Memory B cell (primary cell): ENCODE results near the gene PPP2R5D.

Experiments
- ATAC-seq: fragments of 150-1000 bp; cut with Tn5 transposase; 2 replicates; pipeline ENCODE4 v1.10.0; 2021; ENCODE audit warnings: low read depth, mild to moderate bottlenecking, moderate library complexity
- DNase-seq, 2 donors: peaks; one replicate each; pipeline ENCODE4 v3.0.0; 2022; ENCODE audit warnings: low spot score in 2 of 2
- H3K27ac Mint-ChIP-seq: one replicate; pipeline ENCODE4 v1.8.0; 2022; ENCODE audit warnings: mild to moderate bottlenecking, moderate library complexity, mixed read lengths
- H3K27me3 Mint-ChIP-seq: one replicate; pipeline ENCODE4 v1.8.0; 2022; ENCODE audit warnings: mixed read lengths
- H3K36me3 Mint-ChIP-seq: one replicate; pipeline ENCODE4 v1.8.0; 2022; ENCODE audit warnings: mild to moderate bottlenecking, mixed read lengths
- H3K4me1 Mint-ChIP-seq: one replicate; pipeline ENCODE4 v1.8.0; 2022; ENCODE audit warnings: mixed read lengths
- H3K4me3 Mint-ChIP-seq: one replicate; pipeline ENCODE4 v1.8.0; 2022; ENCODE audit warnings: mild to moderate bottlenecking, moderate library complexity, mixed read lengths
- H3K9me3 Mint-ChIP-seq: one replicate; pipeline ENCODE4 v1.8.0; 2022; ENCODE audit warnings: mixed read lengths

Gene PPP2R5D

GRCh38 chr6:43054206-43054943 is 70.0 kb downstream of the PPP2R5D start:
- Mint-ChIP-seq H3K27ac (peak overlapping the region; percentile 96), H3K36me3 (peaks cover 13% of the 10 kb centered on the region), H3K4me1 (peaks cover 37% of the 10 kb centered on the region), H3K27me3 (no peaks in the 10 kb centered on the region), H3K4me3 (peak overlapping the region; percentile 97), H3K9me3 (no peaks in the 10 kb centered on the region)
- no peak for ATAC-seq
- DNase-seq, result no peak

GRCh38 chr6:43055966-43056365 is 71.6 kb downstream of the PPP2R5D start:
- peaks cover 3% of the 10 kb centered on the region for H3K36me3 Mint-ChIP-seq

GRCh38 chr6:43058531-43058930 is 74.2 kb downstream of the PPP2R5D start:
- Mint-ChIP-seq H3K4me1 (peaks cover 23% of the 10 kb centered on the region), H3K4me3 (peak overlapping the region; percentile 97), H3K27me3 (no peaks in the 10 kb centered on the region), H3K27ac (peak overlapping the region; percentile 98), H3K9me3 (no peaks in the 10 kb centered on the region), H3K36me3 (peaks cover 9% of the 10 kb centered on the region)
- no peak for ATAC-seq
- DNase-seq, result no peak

More at GRCh38 chr6:43055966-43056365, 71.6 kb downstream of the PPP2R5D start:
- no peak overlapping the region for H3K27ac Mint-ChIP-seq
- ATAC-seq, result no peak
- H3K4me1 Mint-ChIP-seq, result peaks cover 35% of the 10 kb centered on the region
- no peak for DNase-seq
- H3K9me3 Mint-ChIP-seq, result no peaks in the 10 kb centered on the region
- H3K4me3 Mint-ChIP-seq, result no peak overlapping the region
- H3K27me3 Mint-ChIP-seq, result no peaks in the 10 kb centered on the region

GRCh38 chr6:43059168-43060033 is 75.0 kb downstream of the PPP2R5D start, which contains the start of the genes KLC4 and MRPL2:
Gene KLC4 (plus strand): TSS chr6:43059631. CDS start chr6:43061336, 1,705 bp downstream.
Gene MRPL2 (minus strand): TSS chr6:43059434. CDS start chr6:43059381, 53 bp downstream.
- Mint-ChIP-seq H3K4me1 (peaks cover 16% of the 10 kb centered on the region), H3K27me3 (no peaks in the 10 kb centered on the region), H3K27ac (peak within 1 kb of the TSS; percentile 98), H3K4me3 (peak within 1 kb of the TSS; percentile 97), H3K36me3 (peaks cover 12% of the 10 kb centered on the region), H3K9me3 (no peaks in the 10 kb centered on the region)
- peak; percentile 93 to 95 for DNase-seq
- peak; percentile 95 for ATAC-seq

DNA sequence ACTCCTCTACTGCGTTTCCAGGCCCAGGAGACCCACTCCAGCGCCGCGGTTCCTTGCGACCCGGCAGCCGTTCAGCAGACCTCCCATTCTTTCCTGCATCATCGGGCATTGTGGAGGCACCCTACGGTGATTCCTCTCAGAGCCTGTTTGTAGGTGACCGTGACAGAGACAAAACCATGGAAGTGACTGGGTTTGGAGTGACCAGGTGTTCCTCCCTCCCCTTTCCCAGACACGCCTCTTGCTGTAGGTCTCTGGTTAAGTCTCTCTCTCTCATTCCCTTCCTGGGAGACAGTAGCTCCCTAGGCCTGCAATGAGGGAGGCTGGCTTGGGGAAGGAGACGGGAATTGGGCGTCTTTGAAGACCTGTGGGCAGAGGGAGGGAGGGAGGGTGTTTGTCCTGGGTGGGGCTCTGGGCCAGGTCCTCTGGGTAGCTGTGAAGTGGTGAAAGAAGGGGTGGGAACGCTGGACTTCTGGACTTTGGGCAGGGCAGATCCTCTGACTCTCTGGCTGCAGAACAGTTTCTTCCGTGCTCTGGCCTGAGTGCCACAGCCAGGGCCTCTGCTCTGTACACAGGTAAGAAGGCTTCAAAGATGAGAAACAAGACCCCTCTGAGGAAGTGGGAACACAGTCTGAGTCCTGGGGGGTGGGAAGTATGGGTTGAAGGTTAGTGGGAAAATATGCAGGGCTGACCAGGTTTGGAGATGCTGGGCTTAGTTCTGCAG is 75.8 kb downstream of the PPP2R5D start:
- H3K4me3 Mint-ChIP-seq, result peak overlapping the region; percentile 97
- H3K27me3 Mint-ChIP-seq, result no peaks in the 10 kb centered on the region
- H3K9me3 Mint-ChIP-seq, result no peaks in the 10 kb centered on the region
- peaks cover 16% of the 10 kb centered on the region for H3K4me1 Mint-ChIP-seq
- DNase-seq, result no peak
- H3K27ac Mint-ChIP-seq, result peak overlapping the region; percentile 98
- peaks cover 16% of the 10 kb centered on the region for H3K36me3 Mint-ChIP-seq
- no peak for ATAC-seq

- Mint-ChIP-seq H3K4me3 (peak overlapping the region; percentile 97), H3K9me3 (no peaks in the 10 kb centered on the region), H3K4me1 (peaks cover 16% of the 10 kb centered on the region), H3K27me3 (no peaks in the 10 kb centered on the region), H3K27ac (no peak overlapping the region), H3K36me3 (peaks cover 20% of the 10 kb centered on the region)
- no peak for ATAC-seq
- DNase-seq, result no peak
Measured at GRCh38 chr6:43060755-43061633, 76.6 kb downstream of the PPP2R5D start.

DNA sequence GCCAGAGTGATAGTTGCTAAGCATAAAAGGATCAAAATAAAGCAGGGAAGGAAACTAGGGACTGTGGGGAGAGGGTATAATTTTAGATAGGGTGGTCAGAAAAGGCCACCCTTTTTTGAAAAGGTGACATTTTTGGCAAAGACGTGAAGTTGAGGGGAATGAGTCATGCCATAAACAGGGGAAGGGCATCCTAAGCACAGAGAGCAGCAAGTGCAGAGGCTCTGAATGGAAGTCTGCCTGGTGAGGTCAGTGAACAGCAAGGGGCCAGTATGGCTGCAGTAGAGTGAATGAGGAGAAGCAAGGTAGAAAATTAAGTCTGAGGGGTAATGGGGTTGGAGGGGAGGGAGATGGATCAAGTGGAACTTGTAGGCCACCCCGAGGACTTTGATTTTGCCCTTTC is 77.5 kb downstream of the PPP2R5D start:
- H3K27ac Mint-ChIP-seq, result no peak overlapping the region
- H3K4me1 Mint-ChIP-seq, result peaks cover 16% of the 10 kb centered on the region
- H3K27me3 Mint-ChIP-seq, result no peaks in the 10 kb centered on the region
- no peaks in the 10 kb centered on the region for H3K9me3 Mint-ChIP-seq
- DNase-seq, result no peak
- H3K36me3 Mint-ChIP-seq, result peaks cover 26% of the 10 kb centered on the region
- H3K4me3 Mint-ChIP-seq, result no peak overlapping the region
- no peak for ATAC-seq
